Measurements from ENCODE around the gene ACIN1. TPM values are rescaled to one million over a fixed set of nuclear protein-coding genes. Genes with fewer than 3 reads are reported as not detected.

Gene ACIN1
- total and polyA plus RNA-seq, 2 of the 13 experiments (the other 11 are each of a cell fraction or from before 2014, with no cell fraction given), result 165 to 183 TPM

DNA sequence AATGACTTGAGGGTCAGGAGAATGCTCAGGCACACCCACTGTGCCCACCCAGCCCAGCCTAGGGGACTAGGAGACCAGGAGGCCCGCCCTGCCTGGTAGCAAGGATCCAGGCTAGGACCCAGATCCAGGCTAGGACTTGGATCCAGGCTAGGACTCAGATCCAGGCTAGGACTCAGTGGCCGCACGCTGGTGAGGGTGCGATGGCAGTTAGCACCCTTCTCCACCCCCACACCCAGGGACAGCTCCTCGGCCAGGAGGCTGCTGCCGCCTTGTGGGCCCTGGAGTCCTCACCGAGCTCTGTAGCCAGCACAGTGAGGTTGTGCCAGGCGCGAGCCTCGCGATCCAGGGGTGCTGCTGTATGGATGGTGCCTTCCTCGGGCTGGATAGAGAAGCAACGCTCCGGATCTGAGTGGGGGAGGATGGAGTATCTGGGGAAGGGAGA lies 42.7 kb downstream of the ACIN1 start (continued):
- 0 out of 2 replicates have a peak, but pooled peaks have one; percentile 27 for TF ChIP-seq ZNF704 (CRISPR knock-in tag; IDR thresholded peaks at IDR 0.05; ENCODE audit: borderline replicate concordance)
- no peak for TF ChIP-seq TCF12 (IDR thresholded peaks at IDR 0.05)
- TF ChIP-seq TCF12 (CRISPR knock-in tag; IDR thresholded peaks at IDR 0.05), result no peak
- no peak for TF ChIP-seq ZNF629 (CRISPR knock-in tag; conservative IDR thresholded peaks at IDR 0.05)
- TF ChIP-seq TAF1 (CRISPR knock-in tag; IDR thresholded peaks at IDR 0.05), result no peak; the same call in 1 of the 2 replicates
- TF ChIP-seq, protein P1, sequence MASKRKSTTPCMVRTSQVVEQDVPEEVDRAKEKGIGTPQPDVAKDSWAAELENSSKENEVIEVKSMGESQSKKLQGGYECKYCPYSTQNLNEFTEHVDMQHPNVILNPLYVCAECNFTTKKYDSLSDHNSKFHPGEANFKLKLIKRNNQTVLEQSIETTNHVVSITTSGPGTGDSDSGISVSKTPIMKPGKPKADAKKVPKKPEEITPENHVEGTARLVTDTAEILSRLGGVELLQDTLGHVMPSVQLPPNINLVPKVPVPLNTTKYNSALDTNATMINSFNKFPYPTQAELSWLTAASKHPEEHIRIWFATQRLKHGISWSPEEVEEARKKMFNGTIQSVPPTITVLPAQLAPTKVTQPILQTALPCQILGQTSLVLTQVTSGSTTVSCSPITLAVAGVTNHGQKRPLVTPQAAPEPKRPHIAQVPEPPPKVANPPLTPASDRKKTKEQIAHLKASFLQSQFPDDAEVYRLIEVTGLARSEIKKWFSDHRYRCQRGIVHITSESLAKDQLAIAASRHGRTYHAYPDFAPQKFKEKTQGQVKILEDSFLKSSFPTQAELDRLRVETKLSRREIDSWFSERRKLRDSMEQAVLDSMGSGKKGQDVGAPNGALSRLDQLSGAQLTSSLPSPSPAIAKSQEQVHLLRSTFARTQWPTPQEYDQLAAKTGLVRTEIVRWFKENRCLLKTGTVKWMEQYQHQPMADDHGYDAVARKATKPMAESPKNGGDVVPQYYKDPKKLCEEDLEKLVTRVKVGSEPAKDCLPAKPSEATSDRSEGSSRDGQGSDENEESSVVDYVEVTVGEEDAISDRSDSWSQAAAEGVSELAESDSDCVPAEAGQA (IDR thresholded peaks at IDR 0.05; ENCODE audit: low read depth), result no peak
- TF ChIP-seq, protein P1 (CRISPR knock-in tag; IDR thresholded peaks at IDR 0.05; ENCODE audit: borderline replicate concordance), result no peak
- peak; percentile 66 for TF ChIP-seq ZNF772 (CRISPR knock-in tag; IDR thresholded peaks at IDR 0.05)
- TF ChIP-seq CBFB (CRISPR knock-in tag; IDR thresholded peaks at IDR 0.05), result no peak
- TF ChIP-seq THAP11 (CRISPR knock-in tag; IDR thresholded peaks at IDR 0.05), result no peak
- TF ChIP-seq FOSL1 (CRISPR knock-in tag; IDR thresholded peaks at IDR 0.05; ENCODE audit: borderline replicate concordance), result no peak
- TF ChIP-seq, protein P2, sequence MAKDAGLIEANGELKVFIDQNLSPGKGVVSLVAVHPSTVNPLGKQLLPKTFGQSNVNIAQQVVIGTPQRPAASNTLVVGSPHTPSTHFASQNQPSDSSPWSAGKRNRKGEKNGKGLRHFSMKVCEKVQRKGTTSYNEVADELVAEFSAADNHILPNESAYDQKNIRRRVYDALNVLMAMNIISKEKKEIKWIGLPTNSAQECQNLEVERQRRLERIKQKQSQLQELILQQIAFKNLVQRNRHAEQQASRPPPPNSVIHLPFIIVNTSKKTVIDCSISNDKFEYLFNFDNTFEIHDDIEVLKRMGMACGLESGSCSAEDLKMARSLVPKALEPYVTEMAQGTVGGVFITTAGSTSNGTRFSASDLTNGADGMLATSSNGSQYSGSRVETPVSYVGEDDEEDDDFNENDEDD (CRISPR knock-in tag; IDR thresholded peaks at IDR 0.05; ENCODE audit: borderline replicate concordance), result no peak
- no peak for TF ChIP-seq ZBTB7B (CRISPR knock-in tag; IDR thresholded peaks at IDR 0.05)
- no peak; the same call in 1 of the 2 replicates for TF ChIP-seq HOXD1 (CRISPR knock-in tag; IDR thresholded peaks at IDR 0.05)
- TF ChIP-seq HNF1B (CRISPR knock-in tag; IDR thresholded peaks at IDR 0.05), result 0 out of 2 replicates have a peak, but pooled peaks have one; percentile 65
- TF ChIP-seq PAX8 (CRISPR knock-in tag; IDR thresholded peaks at IDR 0.05; ENCODE audit: borderline replicate concordance), result no peak
- no peak for TF ChIP-seq MATR3 (CRISPR knock-in tag; IDR thresholded peaks at IDR 0.05)
- TF ChIP-seq MXD1 (CRISPR knock-in tag; IDR thresholded peaks at IDR 0.05), result no peak; the same call in 1 of the 2 replicates

Measured in HepG2 (cell line).